Astrocyte of the spinal cord (primary cell): ENCODE measurements around the gene ANKMY2.
A peak's percentile ranks its signal among the peaks of the same experiment; 100 is the strongest.
"Not testable (repeated sequence)": the region's sequence is repeated elsewhere in the genome, so short reads cannot be mapped to it uniquely, and the experiment has no call there.

Experiments used
- DNase-seq: peaks from one replicate; pipeline ENCODE4 v3.0.0; 2011; ENCODE audit warnings: low read depth, low spot score
- H3K4me3 ChIP-seq: 2 replicates; pipeline ENCODE4 v1.5.1; 2011; ENCODE audit warnings: low read depth, mild to moderate bottlenecking, low read length, moderate library complexity
- CTCF ChIP-seq: IDR thresholded peaks from 2 replicates; pipeline ENCODE4 v1.5.1; 2012; ENCODE audit warnings: low read depth, mild to moderate bottlenecking, low read length, inconsistent platforms
- in situ Hi-C: cut with HindIII; loops from 2 replicates; pipeline ENCODE4 v1.10.0; 2017; ENCODE audit warnings: low sequenced_read_pairs

Gene ANKMY2

GRCh38 chr7:16684935-16685334 lies 39.4 kb upstream of the ANKMY2 start:
- in situ Hi-C loops = no loop called here
- no peak for DNase-seq
- H3K4me3 ChIP-seq = no peak overlapping the region
- TF ChIP-seq CTCF = no peak

DNA sequence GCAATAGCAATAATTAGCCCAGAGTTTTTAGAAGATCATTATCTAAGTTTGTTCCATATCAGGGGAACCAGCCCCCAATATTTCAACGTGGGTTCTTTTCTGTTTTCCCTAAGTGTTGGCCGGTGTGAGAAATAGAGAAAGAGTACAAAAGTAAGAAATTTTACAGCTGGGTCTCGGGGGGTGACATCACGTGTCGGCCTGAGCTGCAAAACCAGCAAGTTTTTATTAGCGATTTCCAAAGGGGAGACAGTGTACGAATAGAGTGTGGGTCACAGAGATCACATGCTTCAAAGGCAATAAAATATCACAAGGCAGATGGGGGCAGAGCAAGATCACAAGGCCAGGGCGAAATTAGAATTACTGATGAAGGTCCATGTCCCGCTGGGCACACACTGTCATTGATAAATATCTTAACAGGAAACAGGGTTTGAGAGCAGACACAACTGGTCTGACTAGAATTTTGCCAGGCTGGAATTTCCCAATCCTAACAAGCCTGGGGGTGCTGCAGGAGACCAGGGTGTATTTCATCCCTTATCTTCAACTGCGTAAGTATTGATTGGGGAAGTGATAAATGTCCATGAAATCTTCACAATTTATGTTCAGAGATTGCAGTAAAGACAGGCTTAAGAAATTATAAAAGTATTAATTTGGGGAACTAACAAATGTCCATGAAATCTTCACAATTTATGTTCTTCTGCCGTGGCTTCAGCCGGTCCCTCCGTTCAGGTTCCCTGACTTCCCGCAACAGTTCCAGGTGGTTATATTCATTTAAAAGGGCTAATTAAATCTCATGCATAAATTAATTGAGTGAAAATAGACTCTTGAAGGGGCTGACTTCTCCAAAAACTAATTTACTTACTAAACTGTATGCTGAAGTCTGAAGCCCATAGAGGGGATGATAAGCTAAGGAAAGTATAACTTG lies 33.4 kb upstream of the ANKMY2 start:
- in situ Hi-C loops, DNase-seq, H3K4me3 ChIP-seq: not testable (repeated sequence)

DNA sequence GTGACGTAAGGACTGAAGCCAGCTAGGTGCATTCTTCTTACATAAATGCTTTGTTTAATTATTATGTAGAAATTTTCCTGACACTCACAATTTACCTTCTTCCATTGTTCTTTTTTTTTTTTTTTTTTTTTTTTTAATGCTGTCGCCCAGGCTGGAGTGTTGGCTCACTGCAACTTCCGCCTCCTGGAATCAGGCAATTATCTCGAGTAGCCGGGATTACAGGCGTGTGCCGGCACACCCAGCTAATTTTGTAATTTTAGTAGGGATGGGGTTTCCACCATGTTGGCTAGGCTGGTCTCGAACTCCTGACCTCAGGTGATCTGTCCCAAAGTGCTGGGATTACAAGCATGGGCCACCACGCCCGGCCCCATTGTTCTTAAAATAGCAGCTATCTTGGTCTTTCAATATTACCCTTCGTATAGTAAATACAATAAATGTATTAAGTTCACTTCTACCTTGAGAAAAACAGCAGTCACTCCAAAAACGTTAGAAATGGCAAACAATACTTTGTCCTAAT lies 32.5 kb upstream of the ANKMY2 start:
- H3K4me3 ChIP-seq = no peak overlapping the region
- no peak for DNase-seq
- no peak for TF ChIP-seq CTCF
- in situ Hi-C loops = no loop called here

GRCh38 chr7:16675277-16675676 lies 29.7 kb upstream of the ANKMY2 start:
- in situ Hi-C loops = no loop called here
- no peak overlapping the region for H3K4me3 ChIP-seq
- DNase-seq = no peak
- TF ChIP-seq CTCF = no peak

DNA sequence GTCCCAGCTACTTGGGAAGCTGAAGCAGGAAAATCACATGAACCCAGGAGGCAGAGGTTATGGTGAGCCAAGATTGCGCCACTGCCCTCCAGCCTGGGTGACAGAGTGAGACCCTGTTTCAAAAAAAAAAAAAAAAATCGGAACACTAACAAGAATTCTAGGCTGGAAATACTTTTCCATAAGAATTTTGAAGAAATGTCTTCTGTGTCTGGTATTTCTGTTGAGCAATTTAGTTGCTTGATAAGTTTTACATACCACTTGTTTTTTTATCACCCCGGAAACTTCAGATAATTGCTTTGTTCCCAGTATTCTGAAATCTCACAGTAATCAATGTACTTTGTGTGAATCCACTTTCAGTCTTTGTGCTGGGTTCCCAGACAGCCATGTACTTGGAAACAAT lies 26.3 kb upstream of the ANKMY2 start:
- no peak for TF ChIP-seq CTCF
- DNase-seq = no peak
- no peak overlapping the region for H3K4me3 ChIP-seq
- in situ Hi-C loops = no loop called here

GRCh38 chr7:16670731-16671344 lies 25.3 kb upstream of the ANKMY2 start:
- no peak overlapping the region for H3K4me3 ChIP-seq
- in situ Hi-C loops = no loop called here
- DNase-seq = no peak
- no peak for TF ChIP-seq CTCF

- TF ChIP-seq CTCF = no peak
- peak; percentile 49 for DNase-seq
- in situ Hi-C loops = no loop called here
- no peak overlapping the region for H3K4me3 ChIP-seq
Observed at GRCh38 chr7:16670021-16670420, 24.5 kb upstream of the ANKMY2 start.
